HG02938 (cell line): Measurements from ENCODE around the gene FYTTD1.

Experiments used
- ATAC-seq: cut with Tn5 transposase; IDR thresholded peaks from one replicate; pipeline ENCODE4 v1.9.1; 2021; ENCODE audit warnings: mild to moderate bottlenecking, moderate library complexity; ENCODE audit not compliant: unreplicated experiment

Gene FYTTD1

DNA sequence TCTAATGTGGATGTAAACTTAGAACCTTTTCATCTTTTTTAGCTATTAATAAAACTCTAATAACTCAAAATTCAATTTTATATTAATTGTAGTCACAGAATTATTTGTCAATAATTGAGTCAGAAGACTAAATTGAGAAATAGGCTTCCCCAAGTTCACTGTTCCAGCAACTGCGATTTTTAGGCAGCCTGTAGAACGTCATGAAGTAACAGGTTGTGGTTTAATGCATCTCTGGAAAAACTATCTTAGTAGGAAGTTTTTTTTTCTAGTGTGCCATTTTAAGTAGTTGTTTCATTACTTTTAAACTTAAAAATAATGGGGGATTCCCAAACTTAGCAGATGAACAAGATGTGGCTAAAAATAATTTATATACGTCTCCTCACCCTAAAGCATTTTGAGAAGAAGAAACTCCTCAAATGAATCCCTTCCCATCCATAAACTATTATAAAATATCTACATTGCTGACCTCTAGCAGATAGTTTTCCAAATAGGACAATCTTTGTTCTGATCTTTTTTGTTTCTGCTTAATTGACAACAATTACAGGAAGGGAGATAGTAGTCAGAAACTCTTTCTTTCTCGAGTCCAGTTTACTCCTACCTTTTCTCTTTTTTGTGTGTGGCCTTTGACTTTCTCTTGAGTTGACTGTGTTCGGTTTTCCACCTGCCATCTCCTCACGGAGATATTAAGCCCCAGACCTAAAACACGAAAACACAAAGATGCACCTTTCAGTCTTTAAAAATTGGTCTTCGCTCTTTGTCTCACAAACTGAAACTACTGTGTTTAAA is 84.4 kb downstream of the FYTTD1 start:
- no peak for ATAC-seq

DNA sequence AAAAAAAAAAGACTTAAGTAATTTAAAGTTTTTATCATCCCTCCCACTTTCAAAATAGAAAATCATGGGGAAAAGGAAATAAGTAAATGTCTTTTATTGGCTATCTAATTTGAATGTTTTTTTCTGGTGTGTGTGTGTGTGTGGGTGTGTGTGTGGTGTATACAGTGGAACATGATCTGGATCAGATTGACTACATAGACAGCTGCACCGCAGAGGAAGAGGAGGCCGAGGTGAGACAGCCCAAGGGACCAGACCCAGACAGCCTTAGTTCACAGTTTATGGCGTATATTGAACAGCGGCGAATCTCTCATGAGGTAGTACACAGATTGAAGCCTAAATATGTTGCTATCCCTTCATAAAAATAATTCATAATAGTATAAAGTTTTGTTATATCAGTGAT is 85.8 kb downstream of the FYTTD1 start:
- ATAC-seq, result no peak

DNA sequence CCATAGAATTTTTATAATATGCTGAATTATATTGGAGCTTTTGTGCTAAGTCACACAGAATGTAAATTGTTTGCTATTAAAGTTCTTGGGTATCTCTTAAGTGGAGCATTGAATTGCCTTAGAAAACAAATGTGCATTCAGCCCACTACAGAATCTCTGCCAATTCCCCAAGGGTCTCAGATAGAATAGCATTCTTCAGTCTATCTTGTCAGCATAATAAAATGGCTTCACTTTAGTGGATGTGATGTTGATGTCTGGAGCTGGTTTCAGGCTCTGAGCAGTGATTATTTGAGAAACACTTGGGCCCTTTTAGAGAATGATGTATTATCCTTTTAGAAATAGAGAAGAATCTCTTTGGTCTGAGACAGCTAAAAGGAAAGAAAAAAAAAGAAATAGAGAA is 86.6 kb downstream of the FYTTD1 start:
- ATAC-seq, result no peak
